Frontal cortex (tissue), 4 donors: ENCODE results near the gene SPDYE3. TPM values are rescaled to one million over a fixed set of nuclear protein-coding genes. Genes with fewer than 3 reads are reported as not detected.
A peak's percentile ranks its signal among the peaks of the same experiment; 100 is the strongest.
"Not testable (repeated sequence)": the region's sequence is repeated elsewhere in the genome, so short reads cannot be mapped to it uniquely, and the experiment has no call there.

Experiments used
- DNase-seq, 2 donors: peaks; one replicate each; pipeline ENCODE4 v3.0.0; 2012; ENCODE audit warnings: low spot score in 2 of 2
- FAIRE-seq: peaks from 2 replicates; lab custom pipeline; 2012; peaks lifted over from hg19 to GRCh38; lab: Jason Lieb, UNC
- total RNA-seq: library from RNA; depleted of rRNA; stranded (reverse); fragments of >200 nt; gene quantifications from one replicate; pipeline ENCODE4 v1.2.3, GENCODE V29; 2014
- donor health status: control.
- donor health status: control.
- donor health status: control.

Gene SPDYE3
- total RNA-seq, 1 donor from 2014 or later = not detected

DNA sequence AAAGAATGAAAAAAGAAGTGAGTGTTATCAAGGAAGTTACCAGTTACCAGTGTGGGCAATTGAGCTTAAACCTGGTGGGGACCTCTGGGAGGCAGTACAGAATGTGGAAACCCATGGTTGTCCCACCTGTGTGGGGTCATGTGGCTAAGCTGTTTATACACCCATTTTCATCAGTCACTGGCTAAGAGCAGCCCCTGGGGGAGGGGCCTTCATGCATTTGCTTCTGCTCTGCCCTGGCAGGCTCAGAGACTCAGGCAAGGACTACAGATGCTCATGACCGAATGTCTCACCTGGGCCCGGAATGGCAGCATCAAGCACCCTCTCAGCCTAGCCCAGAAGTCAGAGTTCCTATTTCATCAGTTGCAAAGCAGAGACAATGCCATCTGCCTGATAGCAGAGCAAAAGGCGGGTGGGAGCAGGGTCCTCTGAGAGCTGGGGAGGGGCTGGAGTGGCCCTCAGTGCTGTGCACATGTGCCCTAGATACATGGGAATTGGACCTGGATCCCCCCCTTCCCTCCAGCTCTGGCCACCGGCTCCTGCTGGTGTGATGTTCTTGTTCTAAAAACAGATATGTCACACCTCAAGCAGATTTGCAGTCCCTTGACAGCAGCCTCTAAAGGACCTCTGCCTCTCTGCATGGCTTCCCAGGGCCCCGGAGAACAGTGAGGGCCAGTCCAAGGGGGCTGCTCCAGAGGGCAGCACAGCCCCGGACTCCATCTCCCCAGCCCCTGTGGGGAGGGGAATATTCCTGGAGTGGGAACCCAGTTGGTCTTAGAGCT is 20.1 kb upstream of the SPDYE3 start:
- not testable (repeated sequence) for FAIRE-seq, DNase-seq

DNA sequence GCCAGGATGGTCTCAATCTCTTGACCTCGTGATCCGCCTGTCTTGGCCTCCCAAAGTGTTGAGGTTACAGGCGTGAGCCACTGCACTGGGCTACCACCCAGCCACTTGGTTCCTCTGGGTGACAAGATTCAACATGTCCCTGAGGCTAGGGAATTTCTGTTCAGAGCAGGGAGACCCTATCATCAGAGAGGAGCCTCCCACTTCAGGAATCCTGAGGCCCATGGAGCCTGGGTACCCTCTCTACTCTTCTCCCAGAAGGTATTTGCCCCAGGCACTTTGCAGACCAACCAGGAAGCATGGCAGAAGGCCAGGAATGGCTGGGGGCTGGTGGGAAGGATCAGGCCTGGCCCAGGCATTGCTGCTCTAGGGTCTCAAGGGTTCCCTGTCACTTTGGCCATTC is 19.2 kb upstream of the SPDYE3 start:
- not testable (repeated sequence) for DNase-seq, FAIRE-seq

DNA sequence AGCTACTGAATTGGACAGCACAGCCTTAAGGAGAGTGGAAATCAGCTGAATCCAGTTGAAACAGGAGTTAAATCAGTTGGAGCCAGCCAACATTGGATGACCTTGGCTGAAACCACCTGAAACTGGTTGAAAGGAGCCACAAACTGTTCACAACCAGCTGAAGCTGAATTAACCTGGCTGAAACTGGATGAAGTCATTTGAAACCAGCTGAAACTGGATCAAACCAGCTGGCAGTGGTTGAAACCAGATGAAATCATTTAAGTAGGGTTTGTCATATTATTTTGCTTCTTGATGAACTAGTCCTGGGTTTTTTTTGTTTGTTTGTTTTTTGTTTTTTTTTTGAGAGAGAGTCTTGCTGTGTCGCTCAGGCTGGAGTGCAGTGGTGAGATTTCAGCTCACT is 15.3 kb upstream of the SPDYE3 start:
- FAIRE-seq, DNase-seq: not testable (repeated sequence)

DNA sequence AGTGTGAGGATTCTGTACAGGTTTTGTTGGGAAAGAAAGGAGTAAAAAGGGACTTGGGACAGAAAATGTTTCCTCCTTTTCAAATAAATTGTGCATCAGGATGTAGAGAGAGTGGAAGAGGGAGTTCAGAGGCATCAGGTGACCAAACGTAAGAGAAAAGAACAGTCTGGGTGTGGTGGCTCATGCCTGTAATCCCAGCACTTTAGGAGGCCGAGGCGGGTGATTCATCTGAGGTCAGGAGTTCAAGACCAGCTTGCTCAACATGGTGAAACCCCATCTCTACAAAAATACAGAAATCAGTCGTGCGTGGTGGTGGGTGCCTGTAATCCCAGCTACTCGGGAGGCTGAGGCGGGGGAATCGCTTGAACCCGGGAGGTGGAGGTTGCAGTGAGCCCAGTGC is 12.2 kb upstream of the SPDYE3 start:
- not testable (repeated sequence) for FAIRE-seq, DNase-seq

DNA sequence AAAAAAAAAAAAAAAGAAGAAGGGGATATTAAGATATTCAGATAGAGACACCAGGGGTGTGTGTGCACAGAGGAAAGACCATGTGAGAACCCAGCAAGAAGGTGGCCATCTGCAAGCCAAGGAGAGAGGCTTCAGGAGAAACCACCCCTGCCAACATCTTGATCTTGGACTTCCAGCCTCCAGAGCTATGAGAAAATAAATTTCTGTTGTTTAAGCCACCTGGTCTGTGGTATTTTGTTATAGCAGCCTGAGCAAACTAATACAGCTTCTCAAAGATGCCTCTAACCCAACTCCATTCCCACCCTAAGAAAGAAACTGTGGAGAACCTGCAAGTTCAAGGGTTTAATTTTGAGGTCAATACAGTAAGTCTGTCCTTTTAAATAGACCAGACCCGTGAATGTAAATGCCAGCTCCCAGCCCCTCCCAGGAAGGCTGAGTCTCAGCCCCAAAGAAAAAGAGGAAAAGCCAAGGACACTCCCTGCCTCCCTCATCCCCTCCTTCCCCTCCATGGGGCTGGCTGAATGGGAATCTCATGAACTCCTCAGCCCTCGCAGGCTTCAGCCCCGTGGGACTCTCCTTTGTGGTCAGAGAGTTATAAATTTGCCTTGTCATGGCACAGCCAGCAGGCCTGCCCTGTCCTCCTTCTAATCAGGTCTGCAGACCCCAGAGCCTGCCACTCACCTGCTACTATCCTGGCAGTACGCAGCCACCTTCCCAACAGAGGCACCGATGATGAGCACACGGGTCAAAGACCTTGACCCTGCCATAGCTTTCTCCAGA is 9.5 kb upstream of the SPDYE3 start:
- not testable (repeated sequence) for FAIRE-seq, DNase-seq

DNA sequence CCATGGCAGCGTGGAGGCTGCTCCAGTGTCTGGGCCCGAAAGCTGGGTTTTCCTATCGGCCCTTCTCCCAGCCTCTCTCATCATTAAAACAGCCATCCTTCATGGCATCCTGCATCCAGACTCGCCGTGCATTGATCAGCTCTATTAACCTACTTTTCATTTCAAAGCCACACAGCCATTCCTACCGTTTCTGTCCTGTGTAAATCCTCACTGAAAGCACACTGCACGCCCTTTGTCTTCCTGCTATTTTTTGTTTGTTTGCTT is 8.9 kb upstream of the SPDYE3 start:
- FAIRE-seq, DNase-seq: not testable (repeated sequence)

DNA sequence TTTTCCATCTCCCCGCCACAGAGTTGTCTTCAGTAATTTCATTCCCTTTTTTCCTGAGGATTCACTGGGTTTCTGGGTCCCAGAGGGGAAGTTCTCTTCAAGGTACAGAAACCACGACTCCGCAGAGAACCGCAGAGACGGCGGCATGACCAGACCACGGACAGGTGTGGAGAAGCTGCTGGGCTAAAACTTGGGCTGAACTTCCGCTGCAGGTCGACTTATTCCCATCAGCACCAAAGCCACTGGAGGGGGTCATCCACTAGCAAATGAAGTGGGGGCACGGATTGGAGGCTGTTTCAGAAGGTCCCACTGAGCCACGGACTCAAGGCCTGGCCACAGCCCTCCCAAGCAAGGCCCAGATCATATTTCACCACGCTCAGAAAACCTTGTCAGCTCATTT is 3.0 kb upstream of the SPDYE3 start:
- DNase-seq, FAIRE-seq: not testable (repeated sequence)

DNA sequence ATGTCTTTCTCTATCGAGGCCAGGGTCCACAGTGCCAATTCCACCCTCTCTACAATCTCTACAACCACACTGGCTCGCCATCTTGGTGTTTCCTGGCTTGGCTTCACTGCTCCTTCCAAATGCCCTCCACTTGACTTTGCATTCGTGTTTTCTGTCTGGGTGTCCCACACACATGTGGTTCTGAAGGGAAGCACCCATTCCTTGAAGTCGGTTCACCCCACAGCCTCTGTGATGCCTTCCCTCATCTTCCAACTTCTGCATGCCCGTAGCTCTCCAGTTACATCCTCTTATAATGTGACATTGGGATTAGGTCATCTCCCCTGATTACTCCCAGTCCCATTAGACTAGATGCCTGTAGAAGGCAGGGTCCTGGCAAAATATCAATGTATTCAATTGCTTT is 10.8 kb downstream of the SPDYE3 start:
- not testable (repeated sequence) for FAIRE-seq, DNase-seq

DNA sequence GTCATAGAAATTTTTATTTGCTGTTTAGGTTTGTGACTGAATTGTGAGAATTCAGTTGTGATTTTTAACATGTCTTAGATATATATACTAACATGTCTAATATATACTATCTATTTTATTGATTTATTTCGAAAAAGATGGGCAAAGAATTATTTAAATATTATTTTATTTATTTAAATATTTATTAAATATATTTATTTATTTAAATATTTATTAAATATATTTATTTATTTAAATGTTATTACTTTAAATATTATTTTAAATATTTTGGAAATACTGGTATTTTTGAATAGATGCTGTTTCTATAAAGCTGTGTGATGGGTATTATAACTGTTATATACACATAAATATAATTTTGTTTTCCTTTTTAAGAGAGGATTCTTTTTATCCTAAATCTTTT is 14.1 kb downstream of the SPDYE3 start:
- DNase-seq = not testable (repeated sequence)
- FAIRE-seq = peak; percentile 66

DNA sequence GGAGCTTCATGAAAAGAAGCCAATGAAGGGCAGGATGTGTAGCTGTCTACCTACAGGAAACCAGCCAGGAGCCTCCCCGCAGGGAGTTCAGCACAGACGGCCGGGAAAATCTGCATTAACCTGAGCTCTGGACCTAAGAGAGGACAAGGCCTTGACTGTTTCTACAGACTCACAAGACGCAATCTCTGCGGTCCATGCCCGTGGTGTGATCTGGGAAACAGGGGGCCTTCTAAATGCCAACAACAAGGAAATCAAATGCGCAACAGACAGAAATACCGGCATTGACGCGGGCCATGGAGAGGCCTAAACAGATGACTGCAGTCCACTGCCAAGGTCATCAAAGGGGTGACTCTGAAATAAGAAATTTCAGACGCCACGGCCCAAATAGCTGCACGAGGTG is 16.7 kb downstream of the SPDYE3 start:
- DNase-seq, FAIRE-seq: not testable (repeated sequence)

DNA sequence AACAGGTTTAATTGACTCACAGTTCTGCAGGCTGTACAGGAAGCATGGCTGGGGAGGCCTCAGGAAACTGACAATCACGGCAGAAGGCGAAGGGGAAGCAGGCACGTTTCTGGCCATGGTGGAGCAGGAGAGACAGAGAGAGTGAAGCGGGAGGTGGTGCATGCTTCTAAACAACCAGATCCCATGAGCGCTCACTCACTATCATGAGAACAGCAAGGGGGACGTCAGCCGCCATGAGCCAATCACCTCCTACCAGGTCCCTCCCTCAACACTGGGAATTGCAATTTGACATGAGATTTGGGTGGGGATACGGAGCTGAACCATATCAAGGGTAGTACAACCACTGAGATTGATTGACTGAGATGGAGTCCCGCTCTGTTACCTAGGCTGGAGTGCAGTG is 18.2 kb downstream of the SPDYE3 start:
- FAIRE-seq, DNase-seq: not testable (repeated sequence)

DNA sequence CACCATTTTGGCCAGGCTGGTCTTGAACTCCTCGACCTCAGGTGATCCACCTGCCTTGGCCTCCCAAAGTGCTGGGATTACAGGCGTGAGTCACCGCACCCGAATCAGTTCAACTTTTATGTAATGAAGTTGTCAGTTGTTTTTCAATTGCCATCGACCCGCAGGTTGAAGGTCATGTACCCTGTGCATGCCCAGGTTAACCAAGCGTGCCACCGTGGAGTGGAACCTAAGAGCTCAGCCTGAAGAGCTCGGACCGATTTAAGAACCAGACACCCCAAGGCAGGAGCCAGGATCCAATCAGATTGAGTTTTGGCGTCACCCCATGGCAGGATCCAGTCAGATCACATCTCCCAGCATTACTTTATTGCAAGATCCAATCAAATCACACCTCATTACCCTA is 19.4 kb downstream of the SPDYE3 start:
- FAIRE-seq, DNase-seq: not testable (repeated sequence)

DNA sequence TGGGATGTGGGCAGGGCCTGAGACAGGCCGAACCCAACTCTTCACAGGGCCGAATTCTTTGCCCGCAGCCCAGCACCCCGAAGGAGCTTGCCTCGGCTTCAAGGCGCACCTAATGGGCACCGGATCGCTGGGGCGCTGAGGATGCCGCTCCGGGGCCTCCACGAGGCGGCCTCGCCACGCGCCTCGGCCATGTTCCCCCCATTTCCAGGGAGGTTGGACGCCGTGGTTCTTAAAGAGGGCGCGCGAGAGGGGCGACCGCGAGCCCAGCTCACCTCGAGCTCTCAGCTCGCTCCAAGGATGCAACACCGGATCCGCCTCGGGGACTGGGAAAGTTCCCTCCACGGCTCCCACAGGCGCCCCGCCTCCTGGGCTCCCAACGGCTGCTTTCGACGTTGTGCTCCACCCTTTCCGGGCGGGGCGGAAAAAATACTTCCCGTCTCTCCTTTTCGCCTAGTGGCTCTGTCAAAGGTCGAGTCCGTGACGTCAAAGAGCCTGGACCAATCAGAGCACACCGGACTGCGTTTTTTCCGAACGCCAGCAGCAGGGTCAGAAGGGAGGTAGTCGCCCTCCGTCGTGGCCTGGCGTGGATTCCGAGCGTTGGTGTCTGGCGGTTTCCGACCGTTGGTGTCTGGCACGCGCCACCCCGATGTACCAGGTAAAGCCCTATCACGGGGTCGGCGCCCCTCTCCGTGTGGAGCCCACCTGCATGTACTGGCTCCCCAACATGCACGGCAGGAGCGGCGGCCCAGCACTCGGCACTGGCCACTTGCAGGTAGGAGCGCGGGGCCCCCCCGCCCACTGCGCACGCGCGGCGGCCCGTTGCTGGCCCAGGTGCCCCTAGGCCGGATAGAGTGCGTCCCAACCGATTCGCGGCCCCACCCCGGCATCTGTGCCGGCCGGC is 28.3 kb downstream of the SPDYE3 start:
- FAIRE-seq = peak; percentile 96
- peak; percentile 84 to 89 for DNase-seq

DNA sequence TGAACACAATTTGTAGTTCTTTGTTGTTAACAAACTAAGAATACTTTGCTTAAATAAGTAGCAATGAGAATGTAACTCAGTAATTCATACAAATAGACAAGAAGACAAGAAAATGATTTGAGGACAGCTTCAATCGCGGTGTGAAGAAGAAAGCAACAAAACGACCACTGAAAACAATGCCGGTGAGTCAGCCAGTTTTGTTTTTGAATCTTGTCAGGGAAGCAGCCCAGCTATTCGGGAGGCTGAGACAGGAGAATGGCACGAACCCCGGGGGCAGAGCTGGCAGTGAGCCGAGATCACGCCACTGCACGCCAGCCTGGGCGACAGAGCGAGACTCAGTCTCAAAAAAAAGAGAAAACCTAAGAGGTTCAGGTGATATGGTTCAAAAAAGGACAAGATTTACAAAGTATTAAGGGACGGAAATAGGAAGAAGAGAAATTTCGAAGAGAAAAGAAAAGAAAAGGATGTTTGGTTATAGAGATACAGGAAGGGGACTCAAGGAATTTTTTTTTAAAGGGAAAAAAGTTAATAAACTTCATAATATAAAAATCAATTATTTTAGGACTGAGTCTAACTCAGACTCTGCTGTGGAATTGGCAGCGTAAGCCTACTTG is 30.7 kb downstream of the SPDYE3 start:
- not testable (repeated sequence) for FAIRE-seq, DNase-seq

DNA sequence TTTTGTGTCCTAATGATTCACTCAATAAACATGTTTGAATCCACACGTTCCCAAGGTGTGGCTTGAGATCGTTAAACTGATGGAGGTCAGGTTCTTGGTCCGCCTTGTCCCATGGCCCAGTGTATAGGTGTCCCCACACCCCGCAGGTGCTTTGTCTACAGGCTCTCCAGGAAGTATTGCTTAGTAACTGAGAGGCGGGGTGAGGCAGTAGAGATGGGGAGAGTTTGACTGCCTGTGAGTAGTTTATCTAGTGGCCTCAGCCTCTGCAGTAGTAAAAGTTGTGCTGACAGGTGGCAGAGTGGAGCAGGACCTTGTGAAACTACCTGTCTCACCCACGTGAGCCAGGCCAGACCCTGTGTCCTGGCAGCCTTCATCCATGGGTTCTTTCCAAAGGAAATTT is 33.8 kb downstream of the SPDYE3 start:
- not testable (repeated sequence) for DNase-seq, FAIRE-seq

DNA sequence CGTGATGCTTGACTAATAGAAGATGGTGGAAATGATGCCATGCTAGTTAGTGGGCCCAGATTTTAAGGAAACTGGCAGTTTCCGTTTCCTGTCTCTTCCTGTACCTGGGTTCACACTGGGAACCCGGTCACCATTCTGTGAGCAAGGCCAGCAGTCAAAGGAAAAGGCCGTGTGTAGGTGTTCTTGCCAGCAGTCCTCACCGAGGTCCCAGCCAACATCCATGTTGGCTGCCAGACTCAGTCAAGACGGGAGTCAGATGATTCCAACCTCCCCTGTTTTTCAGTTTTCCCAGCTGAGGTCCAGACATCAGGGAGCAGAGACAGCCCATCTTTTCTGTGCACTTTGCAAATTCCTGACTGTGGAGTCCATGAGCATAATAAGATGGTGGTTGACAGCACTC is 35.3 kb downstream of the SPDYE3 start:
- DNase-seq = no peak
- FAIRE-seq = no peak

DNA sequence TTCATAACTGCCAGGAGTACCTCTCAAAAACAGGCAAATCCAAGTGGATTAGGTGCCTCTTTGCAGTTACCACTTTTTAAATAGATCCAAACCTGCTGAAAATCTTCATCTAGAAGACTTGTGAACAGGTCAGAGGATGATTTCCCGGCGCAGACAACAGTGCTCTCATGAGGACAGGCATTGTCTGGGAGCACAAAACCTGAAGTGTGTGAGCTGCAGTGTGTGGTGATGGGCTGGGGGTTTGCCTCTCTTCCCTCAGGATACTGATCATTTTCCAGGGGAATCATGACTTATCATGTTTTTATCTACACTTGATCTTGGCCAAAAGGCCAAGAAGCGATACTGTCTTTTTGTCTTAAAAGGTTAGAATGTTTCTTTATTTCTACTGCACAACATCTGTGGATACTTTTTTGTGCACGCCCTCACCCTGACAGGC is 36.6 kb downstream of the SPDYE3 start:
- not testable (repeated sequence) for DNase-seq, FAIRE-seq

DNA sequence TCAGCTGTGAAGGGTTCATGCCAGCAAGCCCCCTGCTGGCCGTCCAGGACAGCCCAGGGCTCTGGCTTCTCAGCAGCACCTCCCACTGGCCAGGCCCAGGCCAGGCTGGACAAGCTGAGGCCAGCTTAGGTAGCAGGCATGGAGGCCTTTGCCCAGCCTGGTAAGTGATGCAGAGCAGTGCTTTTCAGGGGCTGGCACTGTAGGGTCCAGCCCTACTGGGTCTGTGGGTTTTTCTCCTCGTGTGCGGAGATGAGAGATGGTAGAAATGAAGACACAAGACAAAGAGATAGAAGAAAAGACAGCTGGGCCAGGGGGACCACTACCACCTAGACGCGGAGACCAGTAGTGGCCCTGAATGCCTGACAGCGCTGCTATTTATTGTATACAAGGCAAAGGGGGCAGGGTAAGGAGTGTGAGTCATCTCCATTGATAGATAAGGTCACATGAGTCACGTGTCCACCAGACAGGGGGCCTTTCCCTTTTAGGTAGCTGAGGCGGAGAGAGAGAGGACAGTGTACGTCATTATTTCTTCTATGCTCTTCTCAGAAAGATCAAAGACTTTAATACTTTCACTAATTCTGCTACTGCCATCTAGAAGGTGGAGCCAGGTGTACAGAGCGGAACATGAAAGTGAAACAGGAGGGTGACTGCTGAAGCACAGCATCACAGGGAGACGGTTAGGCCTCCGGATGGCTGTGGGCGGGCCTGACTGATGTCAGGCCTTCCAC is 37.2 kb downstream of the SPDYE3 start:
- not testable (repeated sequence) for DNase-seq, FAIRE-seq

DNA sequence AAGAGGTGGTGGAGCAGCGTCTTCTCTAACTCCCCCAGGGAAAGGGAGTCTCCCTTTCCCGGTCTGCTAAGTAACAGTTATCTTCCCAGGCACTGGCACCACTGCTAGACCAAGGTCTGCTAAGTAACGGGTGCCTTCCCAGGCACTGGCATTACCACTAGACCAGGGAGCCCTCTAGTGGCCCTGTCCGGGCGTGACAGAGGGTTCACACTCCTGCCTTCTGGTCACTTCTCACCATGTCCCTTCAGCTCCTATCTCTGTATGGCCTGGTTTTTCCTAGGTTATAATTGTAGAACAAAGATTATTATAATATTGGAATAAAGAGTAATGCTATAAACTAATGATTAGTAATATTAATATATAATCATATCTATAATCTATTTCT is 37.8 kb downstream of the SPDYE3 start:
- DNase-seq, FAIRE-seq: not testable (repeated sequence)
